Type B pancreatic cell (in vitro differentiated cells): ENCODE data around the gene CNBP. TPM values are rescaled to one million over a fixed set of nuclear protein-coding genes. Genes with fewer than 3 reads are reported as not detected.
A peak's percentile ranks its signal among the peaks of the same experiment; 100 is the strongest.
"Not testable (repeated sequence)": the region's sequence is repeated elsewhere in the genome, so short reads cannot be mapped to it uniquely, and the experiment has no call there.

Source experiments
- DNase-seq: peaks from one replicate; pipeline ENCODE4 v3.0.0; 2021; ENCODE audit warnings: mixed read lengths; ENCODE audit not compliant: unreplicated experiment; ENCODE audit errors: extremely low spot score
- H3K27ac Mint-ChIP-seq: 2 replicates; pipeline ENCODE4 v1.8.0; 2021; ENCODE audit warnings: mild to moderate bottlenecking, mixed read lengths
- H3K27me3 Mint-ChIP-seq: 2 replicates; pipeline ENCODE4 v1.8.0; 2021; ENCODE audit warnings: mixed read lengths
- H3K36me3 Mint-ChIP-seq: 2 replicates; pipeline ENCODE4 v1.8.0; 2021; ENCODE audit warnings: mixed read lengths
- H3K4me1 Mint-ChIP-seq: one replicate; pipeline ENCODE4 v1.8.0; 2021; ENCODE audit warnings: mixed read lengths; ENCODE audit not compliant: unreplicated experiment
- H3K4me3 Mint-ChIP-seq: 2 replicates; pipeline ENCODE4 v1.8.0; 2021; ENCODE audit warnings: mild to moderate bottlenecking, mixed read lengths
- H3K9me3 Mint-ChIP-seq: 2 replicates; pipeline ENCODE4 v1.8.0; 2021; ENCODE audit warnings: mixed read lengths
- CTCF ChIP-seq: fragments of 200-600 bp; sonication (generic); conservative IDR thresholded peaks from 2 replicates; pipeline ENCODE4 v1.5.0; 2021; ENCODE audit warnings: antibody characterized with exemption, mild to moderate bottlenecking
- total RNA-seq: library from RNA; stranded (reverse); gene quantifications from 2 replicates; pipeline ENCODE4 v1.2.1, GENCODE V29; 2021; ENCODE audit warnings: low replicate concordance

Gene CNBP
- total RNA-seq, 1 donor from 2014 or later: 260 TPM

GRCh38 chr3:129197321-129197720, 13.6 kb upstream of the CNBP start:
- no peak for DNase-seq
- Mint-ChIP-seq H3K36me3 (no peaks in the 10 kb centered on the region), H3K27ac (peak overlapping the region; percentile 68), H3K27me3 (no peaks in the 10 kb centered on the region), H3K9me3 (no peaks in the 10 kb centered on the region), H3K4me1 (peaks cover 5% of the 10 kb centered on the region), H3K4me3 (no peak overlapping the region)
- TF ChIP-seq CTCF: no peak

- no peak for TF ChIP-seq CTCF
- no peaks in the 10 kb centered on the region for H3K27me3 Mint-ChIP-seq
- H3K4me1 Mint-ChIP-seq: peaks cover 5% of the 10 kb centered on the region
These were observed 12.9 kb upstream of the CNBP start for GRCh38 chr3:129196601-129197000.

DNA sequence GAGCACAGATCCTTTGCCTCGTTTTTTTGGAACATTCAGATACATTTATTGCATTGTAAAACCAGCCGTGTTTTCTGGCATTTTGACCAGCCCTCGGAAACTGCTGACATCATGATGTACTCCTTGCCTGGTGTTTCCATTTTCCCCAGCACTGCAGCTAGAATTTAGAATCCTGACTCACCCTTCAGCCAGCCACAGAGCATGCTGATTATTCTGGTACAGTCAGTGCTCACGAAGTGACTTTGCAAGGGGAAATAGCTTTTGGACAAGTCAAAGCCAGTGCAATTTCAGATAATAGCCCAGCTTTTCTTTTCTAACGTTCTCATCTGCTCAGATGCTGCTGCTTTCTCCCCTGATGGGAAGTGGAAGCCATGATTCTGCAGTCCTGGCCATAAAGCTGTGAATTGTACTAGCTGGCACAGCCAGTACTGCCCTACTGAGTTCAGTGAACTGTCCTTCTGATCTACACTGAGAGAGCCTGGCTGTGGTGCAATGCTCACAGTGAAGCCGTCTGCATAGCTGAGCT, 12.1 kb upstream of the CNBP start:
- no peaks in the 10 kb centered on the region for H3K9me3 Mint-ChIP-seq
- TF ChIP-seq CTCF: no peak
- no peak overlapping the region for H3K27ac Mint-ChIP-seq
- no peaks in the 10 kb centered on the region for H3K36me3 Mint-ChIP-seq
- peaks cover 5% of the 10 kb centered on the region for H3K4me1 Mint-ChIP-seq
- H3K4me3 Mint-ChIP-seq: no peak overlapping the region
- DNase-seq: no peak
- H3K27me3 Mint-ChIP-seq: no peaks in the 10 kb centered on the region

More at GRCh38 chr3:129196601-129197000, 12.9 kb upstream of the CNBP start:
- no peak for DNase-seq
- H3K36me3 Mint-ChIP-seq: no peaks in the 10 kb centered on the region
- no peaks in the 10 kb centered on the region for H3K9me3 Mint-ChIP-seq
- no peak overlapping the region for H3K4me3 Mint-ChIP-seq
- peak overlapping the region; percentile 68 for H3K27ac Mint-ChIP-seq

DNA sequence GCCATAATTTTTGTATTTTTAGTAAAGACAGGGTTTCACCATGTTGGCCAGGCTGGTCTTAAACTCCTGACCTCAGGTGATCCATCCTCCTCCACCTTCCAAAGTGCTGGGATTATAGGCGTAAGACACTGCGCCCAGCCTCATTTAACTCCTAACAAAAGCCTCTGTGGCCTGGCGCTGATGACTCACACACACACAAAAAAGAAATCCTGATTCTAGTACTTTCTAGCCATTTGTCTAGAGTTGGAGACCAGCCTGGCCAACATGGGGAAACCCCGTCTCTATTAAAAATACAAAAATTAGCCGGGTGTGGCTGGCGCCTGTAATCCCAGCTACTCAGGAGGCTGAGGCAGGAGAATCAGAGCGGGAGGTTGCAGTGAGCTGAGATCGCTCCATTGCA, 6.1 kb upstream of the CNBP start:
- not testable (repeated sequence) for H3K27ac Mint-ChIP-seq, DNase-seq, H3K9me3 Mint-ChIP-seq, H3K27me3 Mint-ChIP-seq, H3K4me1 Mint-ChIP-seq, H3K36me3 Mint-ChIP-seq, H3K4me3 Mint-ChIP-seq

DNA sequence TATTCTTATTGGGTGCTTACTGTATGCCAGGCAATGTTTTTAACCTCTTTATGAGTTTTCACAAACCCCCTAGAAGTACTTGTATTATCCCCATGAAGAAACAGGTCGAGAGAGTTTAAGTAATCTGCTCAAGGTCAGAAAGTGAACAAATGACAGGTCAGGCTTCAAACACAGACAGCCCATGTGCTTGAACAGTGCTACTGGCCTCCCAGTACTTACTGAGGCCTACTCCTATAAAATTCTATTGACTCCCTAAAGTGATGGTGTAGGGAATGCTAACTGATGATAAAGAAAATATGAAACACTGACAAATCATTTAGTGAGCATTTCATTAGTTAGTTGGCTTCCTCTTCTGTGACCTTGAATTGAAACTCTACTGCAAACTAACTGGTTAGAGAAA, 4.2 kb upstream of the CNBP start:
- no peak for DNase-seq
- TF ChIP-seq CTCF: no peak
- peaks cover 4% of the 10 kb centered on the region for H3K4me1 Mint-ChIP-seq
- no peaks in the 10 kb centered on the region for H3K9me3 Mint-ChIP-seq
- no peaks in the 10 kb centered on the region for H3K27me3 Mint-ChIP-seq
- H3K27ac Mint-ChIP-seq: no peak overlapping the region
- no peaks in the 10 kb centered on the region for H3K36me3 Mint-ChIP-seq
- no peak overlapping the region for H3K4me3 Mint-ChIP-seq

DNA sequence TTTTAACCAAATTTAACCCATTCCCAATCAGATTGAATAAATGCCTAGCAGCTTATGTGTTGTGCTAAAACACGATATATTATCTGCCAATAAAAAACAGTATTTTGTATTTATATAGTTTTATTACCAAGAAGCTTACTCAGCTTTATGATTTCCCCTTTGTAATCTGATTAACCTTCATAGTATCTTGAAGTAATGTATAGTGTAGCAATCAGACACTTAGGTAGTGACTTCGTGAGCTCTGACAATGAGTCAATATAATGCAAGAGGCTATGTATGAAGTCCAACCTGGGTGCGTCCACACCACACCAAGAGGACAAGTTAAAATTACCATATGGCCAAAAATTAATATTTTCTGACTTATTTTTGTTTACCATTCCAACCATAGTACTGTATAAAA, 2.1 kb upstream of the CNBP start:
- Mint-ChIP-seq H3K4me1 (peaks cover 8% of the 10 kb centered on the region), H3K27me3 (no peaks in the 10 kb centered on the region), H3K4me3 (peak overlapping the region; percentile 67), H3K9me3 (no peaks in the 10 kb centered on the region), H3K27ac (peak overlapping the region; percentile 68), H3K36me3 (peaks cover 10% of the 10 kb centered on the region)
- no peak for TF ChIP-seq CTCF
- no peak for DNase-seq

DNA sequence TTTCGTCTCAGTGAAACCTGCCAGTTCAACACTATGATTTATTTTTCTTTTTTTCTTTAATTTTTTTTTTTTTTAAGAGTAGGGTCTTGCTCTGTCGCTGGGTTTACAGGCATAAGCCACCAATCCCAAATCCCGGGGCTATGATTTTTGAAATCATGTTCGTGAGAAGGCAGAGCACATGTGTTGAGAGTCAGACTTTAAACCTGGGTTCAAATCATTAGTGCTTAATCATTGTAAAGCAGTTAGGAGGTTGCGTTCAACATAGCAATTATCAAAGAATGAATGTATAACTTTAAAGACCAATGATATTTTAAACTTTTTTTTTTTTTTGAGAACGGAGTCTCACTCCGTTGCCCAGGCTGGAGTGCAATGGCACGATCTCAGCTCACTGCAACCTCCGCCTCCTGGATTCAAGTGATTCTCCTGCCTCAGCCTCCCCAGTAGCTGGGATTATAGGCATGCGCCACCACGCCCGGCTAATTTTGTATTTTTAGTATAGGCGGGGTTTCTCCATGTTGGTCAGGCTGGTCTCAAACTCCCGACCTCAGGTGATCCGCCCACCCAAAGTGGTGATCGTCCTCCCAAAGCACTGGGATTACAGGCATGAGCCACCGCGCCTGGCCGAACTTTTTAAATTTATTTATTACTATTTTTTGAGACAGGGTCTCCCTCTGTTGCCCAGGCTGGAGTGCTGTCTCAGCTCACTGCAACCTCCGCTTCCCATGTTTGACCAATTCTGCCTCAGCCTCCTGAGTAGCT, 1.3 kb upstream of the CNBP start:
- H3K9me3 Mint-ChIP-seq, H3K27me3 Mint-ChIP-seq, DNase-seq: not testable (repeated sequence)
- Mint-ChIP-seq H3K27ac (peak overlapping the region; percentile 96), H3K36me3 (peaks cover 10% of the 10 kb centered on the region), H3K4me3 (peak overlapping the region; percentile 95), H3K4me1 (peaks cover 15% of the 10 kb centered on the region)
